HuH-7.5 (cell line): ENCODE data around the gene KRTAP19-1.
"Not testable (repeated sequence)": the region's sequence is repeated elsewhere in the genome, so short reads cannot be mapped to it uniquely, and the experiment has no call there.

ENCODE experiments used
- DNase-seq: peaks from one replicate; pipeline ENCODE4 v3.0.0; 2011; ENCODE audit warnings: low spot score

Gene KRTAP19-1

GRCh38 chr21:30480145-30480544, at the start of gene KRTAP19-1:
KRTAP19-1 (minus strand) TSS chr21:30480367; CDS start chr21:30480317, 50 bp downstream.
- DNase-seq: no peak

- DNase-seq: no peak
Measured at GRCh38 chr21:30518876-30519275, 38.7 kb upstream of the KRTAP19-1 start.

- no peak for DNase-seq
Measured at GRCh38 chr21:30515681-30516080, 35.5 kb upstream of the KRTAP19-1 start.

- DNase-seq: not testable (repeated sequence)
Measured at GRCh38 chr21:30505621-30506205, 25.5 kb upstream of the KRTAP19-1 start.

- DNase-seq: no peak
Measured at GRCh38 chr21:30502041-30502440, 21.9 kb upstream of the KRTAP19-1 start, which contains the start of gene KRTAP19-5. KRTAP19-5 (minus strand) TSS chr21:30502141; CDS start chr21:30502090, 51 bp downstream.

- DNase-seq: no peak
Measured at GRCh38 chr21:30497065-30497464, 16.9 kb upstream of the KRTAP19-1 start, which contains the start of gene KRTAP19-4. KRTAP19-4 (minus strand) TSS chr21:30497165; CDS start chr21:30497110, 55 bp downstream.

- no peak for DNase-seq
Measured at GRCh38 chr21:30491963-30492428, 11.8 kb upstream of the KRTAP19-1 start, which contains the start of gene KRTAP19-3. KRTAP19-3 (minus strand) TSS chr21:30492013; CDS start chr21:30491957, 56 bp downstream.

GRCh38 chr21:30487336-30487735, 7.2 kb upstream of the KRTAP19-1 start, which contains the start of gene KRTAP19-2:
KRTAP19-2 (minus strand) TSS chr21:30487436; CDS start chr21:30487348, 88 bp downstream.
- DNase-seq: no peak

GRCh38 chr21:30486180-30486579, 6.0 kb upstream of the KRTAP19-1 start:
- no peak for DNase-seq

- DNase-seq: no peak
Measured at GRCh38 chr21:30482130-30482529, 2.0 kb upstream of the KRTAP19-1 start.

GRCh38 chr21:30479259-30479658, 908 bp downstream of the KRTAP19-1 start:
- no peak for DNase-seq

GRCh38 chr21:30478004-30478403, 2.2 kb downstream of the KRTAP19-1 start:
- no peak for DNase-seq

GRCh38 chr21:30468900-30469714, 11.1 kb downstream of the KRTAP19-1 start:
- no peak for DNase-seq

GRCh38 chr21:30463713-30464112, 16.5 kb downstream of the KRTAP19-1 start:
- no peak for DNase-seq

- DNase-seq: no peak
Measured at GRCh38 chr21:30448514-30448913, 31.7 kb downstream of the KRTAP19-1 start.

GRCh38 chr21:30447056-30447455, 33.1 kb downstream of the KRTAP19-1 start:
- no peak for DNase-seq

GRCh38 chr21:30444204-30444603, 36.0 kb downstream of the KRTAP19-1 start:
- DNase-seq: no peak

GRCh38 chr21:30443226-30443625, 36.9 kb downstream of the KRTAP19-1 start:
- no peak for DNase-seq

GRCh38 chr21:30439975-30440374, 40.2 kb downstream of the KRTAP19-1 start, which contains the start of gene KRTAP15-1:
KRTAP15-1 (plus strand) TSS chr21:30440275; CDS start chr21:30440328, 53 bp downstream.
- DNase-seq: no peak

- DNase-seq: no peak
Measured at GRCh38 chr21:30437010-30437565, 43.1 kb downstream of the KRTAP19-1 start.

- DNase-seq: no peak
Measured at GRCh38 chr21:30434033-30434631, 46.0 kb downstream of the KRTAP19-1 start.

- DNase-seq: no peak
Measured at GRCh38 chr21:30430170-30430655, 50.0 kb downstream of the KRTAP19-1 start, which contains the start of gene KRTAP13-4. KRTAP13-4 (plus strand) TSS chr21:30430220; CDS start chr21:30430276, 56 bp downstream.
